GM12875 (cell line): ENCODE data around the gene BATF3.

Experiments
- H3K4me3 ChIP-seq: one replicate; pipeline ENCODE4 v1.5.1; 2011; ENCODE audit warnings: low read depth, low read length, control low read depth
- TF ChIP-seq, protein P1 (sequence below): IDR thresholded peaks from 2 replicates; pipeline ENCODE4 v1.5.1; 2011; ENCODE audit warnings: low read depth, mild to moderate bottlenecking, control low read depth, inconsistent platforms, low read length, moderate library complexity, borderline replicate concordance; ENCODE audit not compliant: insufficient read depth

Gene BATF3

DNA sequence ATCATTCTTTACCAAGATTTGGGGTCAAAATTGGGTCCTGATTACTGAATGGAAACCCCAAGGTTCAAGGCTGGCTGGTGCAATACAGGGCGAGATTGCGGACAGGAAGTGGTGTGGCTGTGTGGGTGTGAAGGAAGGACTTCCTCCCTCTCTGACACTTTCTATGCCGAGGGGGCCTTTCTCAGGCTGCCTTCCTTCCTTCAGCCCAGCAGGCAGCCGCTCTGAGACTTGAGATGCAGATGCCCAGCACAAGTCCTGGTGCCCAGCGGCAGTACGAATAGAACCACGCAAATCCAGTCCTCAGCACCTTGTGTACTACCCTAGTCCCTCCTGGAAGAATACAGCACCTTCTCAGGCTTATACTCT lies 16.3 kb downstream of the BATF3 start:
- H3K4me3 ChIP-seq = peak overlapping the region; percentile 21
- TF ChIP-seq, protein P1, sequence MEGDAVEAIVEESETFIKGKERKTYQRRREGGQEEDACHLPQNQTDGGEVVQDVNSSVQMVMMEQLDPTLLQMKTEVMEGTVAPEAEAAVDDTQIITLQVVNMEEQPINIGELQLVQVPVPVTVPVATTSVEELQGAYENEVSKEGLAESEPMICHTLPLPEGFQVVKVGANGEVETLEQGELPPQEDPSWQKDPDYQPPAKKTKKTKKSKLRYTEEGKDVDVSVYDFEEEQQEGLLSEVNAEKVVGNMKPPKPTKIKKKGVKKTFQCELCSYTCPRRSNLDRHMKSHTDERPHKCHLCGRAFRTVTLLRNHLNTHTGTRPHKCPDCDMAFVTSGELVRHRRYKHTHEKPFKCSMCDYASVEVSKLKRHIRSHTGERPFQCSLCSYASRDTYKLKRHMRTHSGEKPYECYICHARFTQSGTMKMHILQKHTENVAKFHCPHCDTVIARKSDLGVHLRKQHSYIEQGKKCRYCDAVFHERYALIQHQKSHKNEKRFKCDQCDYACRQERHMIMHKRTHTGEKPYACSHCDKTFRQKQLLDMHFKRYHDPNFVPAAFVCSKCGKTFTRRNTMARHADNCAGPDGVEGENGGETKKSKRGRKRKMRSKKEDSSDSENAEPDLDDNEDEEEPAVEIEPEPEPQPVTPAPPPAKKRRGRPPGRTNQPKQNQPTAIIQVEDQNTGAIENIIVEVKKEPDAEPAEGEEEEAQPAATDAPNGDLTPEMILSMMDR = no peak

DNA sequence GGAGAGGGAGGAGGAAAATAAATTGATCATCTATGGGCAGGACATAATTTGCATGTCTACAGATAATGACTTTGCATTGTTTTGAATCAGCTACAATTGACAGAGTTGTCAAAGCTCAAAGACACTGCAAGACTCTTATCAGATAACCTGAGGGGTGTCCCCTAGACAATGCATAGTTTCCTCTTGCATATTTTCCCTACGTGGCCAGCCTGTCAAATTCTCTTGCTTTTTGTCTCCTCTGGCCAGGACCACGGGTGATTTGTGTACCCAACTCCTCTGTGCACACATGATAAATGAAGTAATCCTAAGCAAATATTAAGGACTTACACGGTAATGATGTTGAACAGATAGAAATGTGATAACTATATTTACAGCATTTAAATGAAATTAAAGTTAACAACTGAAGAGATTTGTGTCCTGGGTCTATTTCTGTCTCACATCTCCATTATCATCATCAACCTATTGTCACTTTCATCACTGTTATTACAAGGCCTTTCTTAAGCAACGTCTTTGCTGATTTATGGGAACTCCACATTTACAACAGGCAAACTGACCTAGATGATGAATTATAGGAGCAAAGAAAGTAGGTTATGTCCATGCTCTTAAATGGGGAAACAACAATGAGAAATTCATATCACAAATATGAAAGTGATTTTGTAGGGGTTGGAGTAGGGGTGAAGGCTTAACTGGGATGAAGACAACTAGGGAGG lies 18.8 kb downstream of the BATF3 start:
- no peak overlapping the region for H3K4me3 ChIP-seq
- TF ChIP-seq, protein P1 = no peak

DNA sequence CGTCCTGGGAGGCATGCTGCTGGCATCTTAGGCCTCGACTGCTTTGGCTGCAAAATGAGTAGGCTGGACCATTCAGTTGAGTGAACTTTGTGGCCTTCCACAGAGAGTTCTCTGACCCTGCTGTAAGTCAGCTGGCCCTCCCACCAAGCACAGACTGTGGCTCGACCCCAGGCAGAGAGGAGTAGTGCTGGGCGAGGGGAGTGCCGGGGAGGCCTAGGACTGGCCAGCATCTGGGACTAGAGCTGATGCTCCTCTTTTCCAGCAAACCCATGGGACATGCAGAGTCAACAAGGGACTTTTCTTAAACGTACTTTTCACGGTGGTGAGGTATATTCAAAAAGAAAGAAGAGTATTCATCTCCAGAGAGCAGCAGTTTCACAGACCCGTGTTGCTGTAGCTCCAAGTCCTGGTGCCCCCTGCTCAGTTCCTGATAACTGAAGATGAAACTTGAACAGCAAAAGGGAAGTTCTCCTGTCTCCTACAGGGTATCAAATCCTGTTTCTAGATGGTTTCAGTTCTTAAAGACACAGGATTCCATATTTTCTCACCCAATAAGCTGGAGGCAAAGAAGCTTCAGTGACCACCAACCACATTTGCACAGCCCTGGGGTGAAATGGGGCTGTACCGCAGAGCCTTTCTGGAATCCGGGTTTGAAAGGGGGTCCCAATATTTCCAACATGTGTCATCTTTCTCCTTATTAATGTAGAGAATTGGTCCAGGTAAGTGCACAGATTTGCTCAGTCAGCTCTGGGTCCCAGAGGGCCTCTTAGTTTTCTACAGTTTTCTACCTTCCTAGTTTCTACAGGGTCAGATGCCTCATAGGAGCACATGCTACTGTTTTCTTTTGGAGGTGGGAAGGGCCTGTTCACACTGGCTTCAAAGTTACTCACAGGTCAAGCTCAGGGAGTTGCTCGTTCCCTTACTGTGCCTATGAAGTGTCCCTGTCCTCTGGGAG lies 20.9 kb downstream of the BATF3 start:
- TF ChIP-seq, protein P1 = no peak
- H3K4me3 ChIP-seq = no peak overlapping the region

DNA sequence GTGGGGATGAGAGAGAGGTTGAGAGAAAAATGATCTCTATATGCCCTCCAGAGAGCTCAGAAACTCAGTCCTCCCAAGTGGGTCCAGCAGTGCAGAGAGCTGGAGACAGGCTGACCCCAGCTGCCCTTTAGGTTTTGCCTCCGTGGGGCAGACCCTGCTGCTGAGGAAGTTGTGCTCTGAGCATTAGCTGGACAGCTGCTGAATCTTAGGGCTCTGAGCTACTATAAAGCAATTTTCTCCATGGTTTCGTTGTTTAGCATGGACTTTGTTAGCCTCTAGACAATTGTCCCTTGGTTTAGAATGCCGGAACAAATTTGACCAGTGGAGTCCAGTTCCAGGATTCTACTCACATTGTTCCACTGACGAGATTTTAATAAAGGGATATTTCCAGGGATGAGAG lies 22.1 kb downstream of the BATF3 start:
- no peak overlapping the region for H3K4me3 ChIP-seq
- TF ChIP-seq, protein P1 = no peak

DNA sequence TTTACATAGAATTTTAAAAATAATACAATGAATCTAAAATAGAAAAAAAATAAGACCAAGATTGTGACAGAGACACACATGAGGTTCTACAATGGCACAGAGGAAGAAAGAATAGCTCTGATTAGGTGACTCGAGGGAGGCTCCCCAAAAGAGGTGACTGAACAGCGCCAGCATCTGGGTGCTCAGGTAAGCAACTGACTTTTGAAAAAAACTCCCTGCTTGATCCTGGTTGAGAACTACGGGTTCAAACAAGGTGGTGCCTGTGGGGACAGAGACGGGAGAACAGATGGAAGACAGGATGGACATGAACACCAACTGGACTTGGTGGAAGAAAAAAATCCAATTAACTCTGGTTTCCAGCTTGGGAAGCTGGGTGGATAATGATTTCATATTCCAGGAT lies 22.5 kb downstream of the BATF3 start:
- H3K4me3 ChIP-seq = no peak overlapping the region
- TF ChIP-seq, protein P1 = 0 out of 2 replicates have a peak, but pooled peaks have one; percentile 14

DNA sequence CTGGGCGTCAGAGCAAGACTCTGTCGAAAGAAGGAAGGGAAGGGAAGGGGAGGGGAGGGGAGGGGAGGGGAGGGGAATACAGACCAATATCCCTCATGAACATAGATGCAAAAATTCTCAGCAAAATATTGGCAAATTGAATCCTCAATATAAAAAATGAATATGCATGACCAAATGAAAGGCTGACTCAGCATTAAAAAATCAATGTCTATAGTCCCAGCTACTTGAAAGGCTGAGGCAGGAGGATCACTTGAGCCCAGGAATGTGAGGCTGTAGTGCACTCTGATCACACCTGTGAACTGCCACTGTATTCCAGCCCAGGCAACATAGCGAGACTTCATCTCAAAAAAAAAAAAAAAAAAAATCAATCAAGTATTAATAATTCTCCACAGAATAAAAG lies 24.0 kb downstream of the BATF3 start:
- TF ChIP-seq, protein P1 = no peak
- H3K4me3 ChIP-seq = no peak overlapping the region

DNA sequence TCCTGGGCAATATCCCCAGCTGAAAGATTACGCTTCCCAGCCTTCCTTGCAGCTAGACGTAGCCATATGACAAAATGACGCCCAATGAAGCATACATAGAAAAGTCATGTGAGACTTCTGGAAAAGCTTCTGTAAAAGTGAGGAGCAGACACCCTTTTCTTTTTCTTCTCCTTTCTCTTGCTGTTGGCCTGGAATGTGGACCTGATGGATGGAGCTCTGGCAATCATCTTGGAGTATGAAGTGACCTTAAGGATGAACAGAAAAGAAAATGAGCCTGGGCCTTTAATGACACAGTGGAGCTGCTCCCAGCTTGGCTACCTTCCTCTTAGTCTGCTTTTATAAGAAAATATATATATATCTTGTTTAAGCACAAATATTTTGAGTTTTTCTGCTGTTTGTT lies 24.8 kb downstream of the BATF3 start:
- TF ChIP-seq, protein P1 = no peak
- no peak overlapping the region for H3K4me3 ChIP-seq
